ENCODE measurements around the gene OR2AE1. TPM values are rescaled to one million over a fixed set of nuclear protein-coding genes. Genes with fewer than 3 reads are reported as not detected.

The OR2AE1 gene
- total RNA-seq, 2 donors from 2014 or later: 0.46 to 0.53 TPM

Other genes with a start within 250 kb of the OR2AE1 start
- gene CYP3A5, start 197.0 kb downstream of the OR2AE1 start, total RNA-seq: under 1 TPM in 1 of 2 donors, not detected in 1; 0.36 TPM
- not detected for gene CYP3A7, start 141.8 kb downstream of the OR2AE1 start, total RNA-seq
- not detected for gene CYP3A4, start 92.8 kb downstream of the OR2AE1 start, total RNA-seq
- gene CYP3A43, start 49.0 kb downstream of the OR2AE1 start, total RNA-seq: under 1 TPM; 0.17 to 0.32 TPM
- 10 to 100 TPM; 34.9 to 38.2 TPM for gene TRIM4, start 42.5 kb upstream of the OR2AE1 start, total RNA-seq
- gene GJC3, start 52.6 kb upstream of the OR2AE1 start, total RNA-seq: 1 to 10 TPM in 1 of 2 donors, under 1 TPM in 1; 0.58 to 1.7 TPM
- gene AZGP1, start 99.0 kb upstream of the OR2AE1 start, total RNA-seq: not detected
- gene ZKSCAN1, start 138.6 kb upstream of the OR2AE1 start, total RNA-seq: 10 to 100 TPM; 70.3 to 78.2 TPM
- gene ZSCAN21, start 172.7 kb upstream of the OR2AE1 start, total RNA-seq: 10 to 100 TPM in 1 of 2 donors, 1 to 10 TPM in 1; 8.4 to 12.4 TPM
- gene ZNF3, start 204.7 kb upstream of the OR2AE1 start, total RNA-seq: 10 to 100 TPM; 23.1 to 24.2 TPM
- gene COPS6, start 211.9 kb upstream of the OR2AE1 start, total RNA-seq: 10 to 100 TPM; 43.7 to 45.4 TPM
- 100 to 1,000 TPM; 270 to 332 TPM for gene MCM7, start 224.4 kb upstream of the OR2AE1 start, total RNA-seq
- 10 to 100 TPM in 1 of 2 donors, 1 to 10 TPM in 1; 9.3 to 10.5 TPM for gene AP4M1, start 224.6 kb upstream of the OR2AE1 start, total RNA-seq
- gene TAF6, start 242.3 kb upstream of the OR2AE1 start, total RNA-seq: 10 to 100 TPM; 76.7 to 88.1 TPM
- 10 to 100 TPM; 11.1 to 18.8 TPM for gene CNPY4, start 242.6 kb upstream of the OR2AE1 start, total RNA-seq
- 1 to 10 TPM; 3.2 to 3.4 TPM for gene MBLAC1, start 249.9 kb upstream of the OR2AE1 start, total RNA-seq

Measured in activated T-cell treated with anti-CD3 and anti-CD28 coated beads, Interleukin-2, amount 50 U/mL, for 72 hours (primary cell).